GM18873 (cell line): Measurements from ENCODE around the gene MTG2.

ENCODE experiments used
- ATAC-seq: cut with Tn5 transposase; IDR thresholded peaks from one replicate; pipeline ENCODE4 v1.9.1; 2021; ENCODE audit warnings: mild to moderate bottlenecking, moderate library complexity, moderate number of reproducible peaks; ENCODE audit not compliant: unreplicated experiment, low FRiP score

MTG2 gene

DNA sequence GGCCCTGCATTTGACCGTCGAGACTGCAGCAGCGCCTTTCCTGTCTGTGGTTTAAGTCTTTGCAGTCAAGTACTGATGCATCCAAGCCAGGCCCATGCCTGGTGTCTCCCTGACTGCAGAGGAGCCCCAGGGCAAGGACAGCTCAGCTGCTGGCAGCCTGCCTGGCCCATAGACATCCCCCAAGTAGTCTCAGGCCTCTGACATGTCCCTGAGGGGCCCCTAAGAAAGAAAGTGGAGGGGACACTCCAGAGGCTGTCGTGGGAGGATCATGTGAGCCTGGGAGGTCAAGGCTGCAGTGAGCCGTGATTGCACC is 19.2 kb downstream of the MTG2 start:
- ATAC-seq, result no peak

DNA sequence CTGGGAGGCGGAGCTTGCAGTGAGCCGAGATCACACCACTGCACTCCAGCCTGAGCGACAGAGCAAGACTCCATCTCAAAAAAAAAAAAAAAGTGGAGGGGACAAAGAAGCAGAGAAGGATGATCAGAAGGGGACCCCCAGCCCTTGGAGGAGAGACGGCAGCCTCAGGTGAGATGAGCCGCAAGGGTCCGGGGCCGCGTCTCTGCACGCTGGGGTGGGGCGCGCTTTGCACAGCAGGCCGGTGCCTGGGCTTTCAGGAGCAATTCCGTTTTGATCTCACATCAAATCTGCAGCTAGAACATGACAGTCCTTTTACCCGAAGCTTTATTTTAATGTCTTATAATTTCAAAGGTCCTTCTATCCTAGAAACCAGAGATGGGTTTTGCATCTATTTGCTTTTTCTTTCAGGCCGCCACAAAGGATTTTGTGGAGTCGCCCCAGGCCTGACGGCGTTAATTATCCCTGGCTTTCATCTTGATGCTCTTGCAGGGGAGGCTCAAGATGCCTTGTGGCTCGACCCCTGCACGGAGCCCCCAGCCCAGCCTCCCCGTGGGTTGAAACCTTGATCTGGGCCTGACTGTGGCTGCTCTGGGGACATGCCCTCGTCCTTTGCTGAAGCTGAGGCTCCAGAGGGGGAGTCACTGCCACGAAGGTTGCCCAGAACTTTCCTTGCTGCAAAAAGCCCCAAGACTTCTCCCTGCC is 20.0 kb downstream of the MTG2 start:
- no peak for ATAC-seq

DNA sequence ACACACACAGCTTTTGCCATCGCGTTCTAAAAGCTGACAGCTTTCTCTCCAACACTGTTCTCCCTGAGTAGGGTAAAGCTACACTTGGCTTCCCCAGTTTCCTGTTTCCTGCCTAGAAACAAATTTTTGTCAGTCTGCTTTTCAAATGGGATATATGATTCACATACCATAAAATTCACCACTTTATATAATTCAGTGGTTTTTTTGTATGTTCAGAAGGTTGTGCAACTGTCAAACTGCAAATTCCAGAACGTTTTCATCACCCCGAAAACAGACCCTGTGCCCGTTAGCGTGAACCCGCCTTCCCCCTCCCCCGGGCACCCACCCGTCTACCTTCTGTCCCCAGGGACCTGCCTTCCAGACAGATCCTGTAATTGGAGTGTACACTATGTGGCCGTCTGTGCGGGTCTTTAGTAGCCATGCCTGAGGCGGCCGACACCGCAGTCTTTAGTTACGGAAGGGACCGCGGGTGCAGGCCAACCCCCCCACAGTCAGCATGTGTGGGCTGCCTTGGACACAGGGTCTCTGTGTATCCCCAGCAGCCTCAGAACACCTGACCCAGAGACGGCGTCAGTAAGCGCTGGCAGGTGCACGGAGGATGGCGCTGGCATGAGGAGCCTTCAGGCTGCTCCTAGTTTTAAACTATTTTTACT is 20.7 kb downstream of the MTG2 start:
- ATAC-seq, result no peak

DNA sequence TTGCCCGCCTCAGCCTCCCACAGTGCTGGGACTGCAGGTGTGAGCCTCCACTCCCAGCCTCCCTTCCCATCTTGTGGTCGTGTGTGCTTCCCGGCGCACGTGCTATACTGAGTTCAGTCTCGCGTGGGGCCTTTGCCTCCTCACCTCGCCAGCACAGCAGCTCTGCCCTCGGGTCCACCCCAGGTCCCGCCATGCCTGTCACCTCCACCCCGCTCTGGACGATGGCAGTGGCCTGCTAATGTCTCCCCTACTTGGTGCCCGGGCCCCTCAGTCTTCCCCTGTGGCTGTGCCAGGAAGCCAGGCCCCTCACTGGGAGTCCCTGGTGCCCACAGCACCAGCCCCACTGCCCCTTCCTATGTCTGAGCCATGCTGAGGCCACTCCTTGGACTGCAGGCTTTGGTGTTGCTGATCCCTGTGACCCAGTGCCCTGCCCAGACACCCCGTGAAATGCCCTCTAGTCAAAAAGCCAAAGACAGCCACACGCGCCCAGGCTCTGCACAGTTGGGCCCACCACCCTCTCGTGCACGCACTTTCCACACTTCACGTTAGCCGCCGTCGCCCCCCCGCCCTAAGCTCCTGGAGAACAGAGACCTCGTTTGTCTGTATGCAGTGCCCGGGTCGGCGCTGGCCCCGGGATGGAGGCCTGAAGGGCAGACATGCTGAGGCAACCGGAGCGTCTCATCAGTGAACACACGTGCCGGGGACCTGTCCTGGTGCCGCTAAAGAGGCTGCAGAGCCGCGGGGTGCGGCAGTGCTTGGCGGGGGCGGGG is 23.0 kb downstream of the MTG2 start:
- no peak for ATAC-seq

DNA sequence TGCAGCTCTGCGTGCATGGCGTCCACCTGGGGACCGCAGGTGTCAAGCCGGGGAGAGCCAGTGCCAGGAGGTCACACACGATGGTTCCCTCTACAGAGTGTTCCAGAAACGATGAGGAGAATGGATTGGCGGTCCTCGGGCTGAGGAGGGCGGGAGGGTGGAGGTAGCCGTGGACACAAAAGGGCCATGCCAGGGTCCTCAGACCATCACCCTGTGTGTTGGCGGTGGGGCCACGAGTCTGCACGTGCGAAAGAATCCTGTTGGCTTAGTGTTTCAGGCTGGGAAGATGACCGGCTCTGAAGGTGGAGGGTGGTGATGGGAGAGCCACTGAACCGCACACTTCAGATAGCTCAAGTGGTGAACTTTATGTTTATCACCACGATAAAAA is 23.6 kb downstream of the MTG2 start:
- no peak for ATAC-seq

DNA sequence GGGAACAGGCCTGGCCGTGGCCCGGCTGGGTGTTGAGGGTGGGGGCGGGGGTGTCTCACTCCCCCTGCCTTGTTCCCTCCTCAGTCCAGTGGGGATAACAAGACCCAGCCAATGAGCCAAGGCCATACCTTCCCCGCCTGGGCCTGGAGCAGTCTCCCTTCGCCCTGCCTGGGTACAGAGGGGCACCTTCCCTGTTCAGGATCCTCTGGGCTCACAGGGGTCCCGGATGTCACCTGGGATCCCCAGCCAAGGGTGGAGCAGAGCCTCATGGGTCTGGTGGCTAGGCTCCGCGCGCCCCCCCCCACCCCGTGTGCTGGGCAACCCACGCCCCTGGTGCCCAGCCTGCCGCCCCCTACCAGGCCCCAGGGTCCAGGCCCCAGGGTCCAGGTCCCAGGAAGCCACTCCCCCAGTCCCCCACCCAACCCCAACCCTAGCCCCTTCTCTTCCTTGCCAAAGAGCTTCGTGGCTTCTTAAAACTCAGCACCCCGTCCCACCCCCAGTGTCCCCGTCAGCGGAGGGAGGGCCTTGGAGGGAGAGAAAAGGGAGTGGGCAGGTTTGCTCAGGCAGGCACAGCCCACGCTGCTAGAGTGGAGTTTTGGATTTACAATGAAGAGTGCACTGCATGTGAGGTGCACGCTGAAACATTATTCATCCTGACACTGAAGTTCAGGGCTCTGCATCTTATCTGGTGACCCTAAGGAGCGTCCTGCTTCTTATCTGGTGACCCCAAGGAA is 25.4 kb downstream of the MTG2 start:
- no peak for ATAC-seq

DNA sequence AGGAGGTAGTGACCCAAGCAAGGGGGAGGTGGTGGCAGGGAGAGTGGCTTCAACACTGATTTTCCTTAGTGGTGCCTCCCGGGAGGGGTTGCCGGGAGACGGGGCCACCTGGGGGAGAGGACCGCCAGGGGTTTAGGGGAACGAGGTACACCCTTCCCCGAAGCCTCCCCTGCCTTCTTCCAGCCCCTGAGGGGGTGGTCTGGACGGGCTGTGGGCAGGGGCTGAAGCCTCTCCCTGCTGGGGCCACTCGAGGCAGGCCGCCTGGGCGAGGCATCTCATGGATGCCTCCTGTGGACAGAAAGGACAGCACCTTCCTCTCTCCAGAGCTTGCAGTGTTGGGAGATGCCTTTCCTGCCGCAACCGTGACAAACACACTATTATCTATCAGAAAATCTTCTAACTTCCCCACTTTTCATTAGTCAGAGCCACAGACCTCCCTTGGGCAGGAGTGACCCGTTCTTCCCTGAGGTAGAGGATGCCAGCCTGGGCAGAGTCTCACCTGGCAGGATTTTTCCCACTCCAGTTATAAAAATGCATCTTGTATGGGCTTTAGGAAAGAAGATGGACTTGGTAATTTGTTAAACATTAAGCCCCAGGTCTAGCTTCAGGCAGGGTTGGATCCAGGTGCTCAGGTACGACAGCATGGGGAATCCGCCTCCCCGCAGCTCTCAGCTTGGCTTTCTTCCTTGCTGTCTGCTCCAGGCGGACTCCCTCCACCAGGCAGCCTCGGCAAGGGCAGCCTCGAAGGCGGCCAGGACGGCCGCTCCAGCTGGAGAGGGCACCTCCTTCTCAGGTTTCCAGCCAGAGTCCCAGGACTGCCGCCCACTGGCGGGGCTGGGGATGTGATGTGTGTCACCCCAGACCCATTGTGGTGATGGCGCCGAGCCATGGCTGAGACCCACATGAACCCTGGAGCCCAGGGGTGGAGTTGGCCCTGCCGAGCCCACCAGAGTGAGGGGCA is 26.2 kb downstream of the MTG2 start:
- ATAC-seq, result no peak

DNA sequence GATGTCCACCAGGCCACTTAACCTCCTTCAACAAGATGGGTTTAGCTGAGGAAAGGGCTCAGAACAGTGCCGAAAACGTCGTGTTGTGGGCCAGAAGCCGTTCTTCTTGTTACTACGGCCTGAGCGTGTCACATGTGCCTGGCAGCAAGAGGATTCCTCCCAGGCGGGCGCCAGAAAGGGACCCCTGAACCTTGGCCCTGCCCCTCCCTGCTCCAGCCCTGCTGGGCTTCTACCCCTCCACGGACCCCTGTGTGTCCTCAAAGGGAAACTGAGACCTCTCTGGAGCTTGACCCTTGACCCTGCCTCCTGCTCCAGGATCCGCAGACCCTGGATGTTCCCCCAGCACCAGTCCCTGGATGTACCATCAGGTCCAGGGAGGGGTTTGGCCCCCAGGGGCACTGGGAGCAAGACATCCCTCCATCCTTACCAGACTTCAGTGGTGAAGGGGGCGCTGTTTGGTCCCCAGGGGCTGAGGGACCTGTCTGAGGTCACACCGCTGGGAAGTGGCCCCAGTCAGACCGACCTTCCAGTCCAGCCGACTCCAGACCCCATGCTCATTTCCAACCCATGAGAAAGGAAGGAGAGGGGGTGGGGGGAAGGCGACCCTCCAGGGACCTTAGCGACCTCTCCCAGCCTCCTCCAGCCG is 27.1 kb downstream of the MTG2 start:
- no peak for ATAC-seq

DNA sequence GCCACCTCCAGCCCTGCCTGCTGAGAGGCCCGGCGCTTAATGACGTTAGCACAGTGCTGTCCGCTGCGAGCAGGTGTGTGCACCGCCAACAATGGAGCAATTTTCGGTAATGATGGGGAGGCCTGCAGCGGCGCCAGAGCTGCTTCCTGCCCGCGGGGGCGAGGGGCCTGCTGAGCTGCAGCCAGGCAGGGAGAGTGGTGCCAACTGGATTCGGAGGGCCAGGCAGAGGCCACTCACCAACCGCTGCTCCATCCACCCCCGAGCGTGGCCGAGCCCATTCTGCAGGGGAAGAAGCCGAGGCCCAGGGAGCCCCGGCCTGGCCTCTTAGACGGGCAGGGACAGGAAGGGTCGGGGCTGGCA is 27.6 kb downstream of the MTG2 start:
- no peak for ATAC-seq

DNA sequence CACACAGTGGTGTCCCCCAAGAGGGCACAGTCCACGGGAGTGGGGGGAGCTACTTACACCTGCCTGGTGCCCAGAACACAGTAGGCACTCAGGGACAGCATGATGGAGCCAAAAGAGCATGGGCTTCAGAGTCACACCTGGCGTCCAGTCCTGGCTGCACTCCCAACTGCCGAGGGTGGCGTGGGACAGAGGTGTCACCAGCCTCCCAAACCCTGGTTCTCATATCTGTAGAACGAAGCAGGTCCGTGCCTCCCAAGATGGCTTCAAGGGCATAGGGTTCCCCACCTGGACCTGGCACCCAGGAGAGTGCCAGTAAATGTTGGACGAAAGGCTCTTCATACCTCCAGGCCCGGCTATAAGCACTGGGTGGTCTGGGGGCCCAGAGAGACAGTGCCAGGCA is 28.4 kb downstream of the MTG2 start:
- ATAC-seq, result no peak

DNA sequence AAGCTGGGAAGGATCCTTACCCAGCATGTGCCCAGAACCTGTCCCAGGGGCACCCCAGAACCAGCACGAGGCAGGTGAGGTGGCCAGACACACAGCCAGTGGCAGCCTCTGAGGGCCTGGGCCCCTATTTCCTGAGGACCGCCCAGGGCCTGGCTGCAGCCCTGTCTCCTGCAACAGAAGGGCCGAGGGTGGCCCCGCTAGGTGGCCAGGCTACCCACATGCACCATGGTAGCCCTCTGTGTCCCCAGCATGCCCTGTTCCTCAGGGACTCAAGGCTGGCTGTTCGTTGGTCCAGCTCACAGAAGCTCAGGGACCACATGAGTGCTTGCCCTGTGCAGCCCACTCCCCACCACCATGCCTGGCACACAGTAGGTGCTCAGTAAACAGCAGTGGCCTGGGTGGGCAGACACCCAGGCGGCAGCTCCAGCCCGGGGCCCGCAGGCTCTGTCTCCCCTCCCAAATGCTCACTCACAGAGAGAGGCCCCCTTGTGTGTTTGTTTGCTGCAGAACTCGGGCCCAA is 29.0 kb downstream of the MTG2 start:
- no peak for ATAC-seq

DNA sequence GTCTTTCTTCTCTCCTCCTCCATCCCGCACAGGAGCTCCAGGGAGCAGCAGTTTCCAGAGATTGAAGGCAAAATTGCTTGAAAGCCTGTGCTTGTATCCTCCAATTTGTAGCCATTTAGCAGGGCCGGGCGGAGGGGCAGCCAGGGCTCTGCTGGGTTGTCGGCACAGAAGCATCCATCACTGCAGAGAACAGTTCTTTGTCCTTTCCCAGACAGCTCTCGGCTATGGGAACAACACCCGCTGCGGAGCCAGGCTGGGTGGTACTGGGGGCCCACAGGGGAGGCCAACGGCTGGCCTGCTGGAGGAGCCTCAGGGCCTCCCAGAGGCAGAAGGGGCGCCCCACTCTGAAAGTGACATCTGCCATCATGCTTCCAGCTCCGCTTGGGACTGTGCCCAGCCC is 29.5 kb downstream of the MTG2 start:
- no peak for ATAC-seq

DNA sequence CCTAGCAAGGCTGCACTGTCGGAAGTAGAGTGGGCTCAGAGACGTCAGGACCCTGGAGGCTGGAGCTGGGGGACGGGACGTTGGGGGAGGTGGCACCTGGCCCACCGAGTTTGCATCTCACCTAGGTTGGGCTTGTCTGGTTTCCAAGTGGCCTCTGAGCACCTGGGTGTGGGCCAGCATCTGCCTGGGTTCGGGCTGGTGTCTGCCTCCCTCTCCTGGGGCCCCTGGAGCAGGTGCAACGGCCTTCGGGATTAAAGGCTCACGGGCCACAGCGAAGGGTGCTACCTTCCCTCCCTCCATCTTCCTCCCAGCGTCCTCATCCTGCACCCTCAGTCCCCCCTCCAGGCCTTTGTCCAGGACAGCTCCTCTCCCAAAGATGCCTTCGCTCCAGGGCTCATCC is 31.2 kb downstream of the MTG2 start:
- ATAC-seq, result no peak

DNA sequence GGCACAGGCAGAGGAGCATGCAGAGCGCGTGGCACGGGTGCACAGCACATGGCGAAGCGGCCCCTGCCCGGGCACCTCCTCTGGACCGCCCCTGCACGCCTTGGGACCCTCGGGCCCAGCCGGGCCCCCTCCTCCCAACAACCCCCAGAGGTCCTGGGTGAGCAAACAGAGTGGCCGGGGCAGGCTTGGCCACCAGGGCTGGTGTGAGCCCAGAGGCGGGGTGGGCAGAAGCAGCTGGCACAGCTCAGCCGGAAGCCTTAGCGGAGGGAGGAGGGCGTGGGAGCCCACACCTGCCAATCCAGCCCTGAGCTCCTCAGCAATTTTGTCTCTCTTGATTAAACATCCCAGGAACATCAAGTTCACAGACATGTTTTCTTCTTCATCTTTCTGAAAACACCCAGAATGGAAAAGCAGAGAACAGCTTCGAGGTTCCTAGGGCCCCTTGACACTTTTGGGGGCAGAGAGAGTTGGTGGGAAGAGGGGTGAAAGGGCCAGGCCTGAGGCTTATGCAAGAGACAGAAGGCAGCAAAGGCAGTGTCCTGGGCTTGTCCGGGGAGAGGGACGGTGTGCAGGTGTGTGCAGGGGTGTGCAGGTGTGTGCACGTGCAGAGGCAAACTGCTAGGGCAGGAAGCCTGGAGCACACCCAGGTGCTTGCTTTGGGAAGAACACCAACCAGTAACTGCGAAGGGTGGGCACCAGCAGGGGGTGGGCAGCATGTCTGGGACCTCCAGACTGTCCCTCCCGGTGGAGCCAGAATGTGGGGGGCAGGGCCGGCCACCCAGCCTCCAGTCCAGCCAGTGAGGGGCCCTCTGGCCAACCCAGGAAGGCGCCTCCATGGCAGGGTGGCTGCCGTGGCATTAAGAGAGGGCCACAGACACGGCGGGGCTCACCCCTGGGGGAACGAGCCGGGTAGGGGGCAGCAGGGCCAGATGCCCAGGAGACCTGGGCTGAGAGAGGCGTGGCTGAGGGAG is 32.5 kb downstream of the MTG2 start:
- no peak for ATAC-seq

DNA sequence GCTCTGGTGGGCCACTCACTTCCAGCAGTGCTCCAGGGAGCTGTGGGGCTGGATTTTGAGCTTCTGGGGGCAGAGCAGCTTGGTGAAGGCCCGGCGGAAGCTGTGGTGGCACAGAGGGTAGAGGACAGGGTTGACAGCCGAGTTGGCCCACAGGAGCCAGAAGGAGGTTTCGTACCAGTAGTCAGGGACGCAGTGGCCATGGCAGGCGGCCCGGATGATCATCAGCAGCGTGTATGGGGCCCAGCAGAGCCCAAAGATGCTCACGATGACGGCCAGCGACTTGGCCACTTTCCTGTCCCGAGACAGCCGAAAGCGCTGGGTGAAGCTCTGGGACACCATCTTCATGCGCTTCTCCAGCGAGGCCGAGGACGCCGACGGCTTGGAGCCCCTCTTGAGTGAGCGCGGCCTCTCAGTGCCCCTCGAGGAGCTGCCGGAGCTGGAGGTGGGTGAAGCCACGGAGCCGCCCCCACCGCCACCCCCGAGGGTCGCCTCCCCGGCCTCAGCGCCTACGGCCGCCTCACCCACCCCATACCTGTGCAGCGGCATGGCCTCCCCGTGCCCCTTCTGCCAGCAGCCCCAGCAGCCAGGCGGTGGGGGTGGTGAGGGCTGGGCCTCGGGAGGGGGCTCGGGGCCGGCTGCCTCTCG is 33.3 kb downstream of the MTG2 start:
- ATAC-seq, result no peak

DNA sequence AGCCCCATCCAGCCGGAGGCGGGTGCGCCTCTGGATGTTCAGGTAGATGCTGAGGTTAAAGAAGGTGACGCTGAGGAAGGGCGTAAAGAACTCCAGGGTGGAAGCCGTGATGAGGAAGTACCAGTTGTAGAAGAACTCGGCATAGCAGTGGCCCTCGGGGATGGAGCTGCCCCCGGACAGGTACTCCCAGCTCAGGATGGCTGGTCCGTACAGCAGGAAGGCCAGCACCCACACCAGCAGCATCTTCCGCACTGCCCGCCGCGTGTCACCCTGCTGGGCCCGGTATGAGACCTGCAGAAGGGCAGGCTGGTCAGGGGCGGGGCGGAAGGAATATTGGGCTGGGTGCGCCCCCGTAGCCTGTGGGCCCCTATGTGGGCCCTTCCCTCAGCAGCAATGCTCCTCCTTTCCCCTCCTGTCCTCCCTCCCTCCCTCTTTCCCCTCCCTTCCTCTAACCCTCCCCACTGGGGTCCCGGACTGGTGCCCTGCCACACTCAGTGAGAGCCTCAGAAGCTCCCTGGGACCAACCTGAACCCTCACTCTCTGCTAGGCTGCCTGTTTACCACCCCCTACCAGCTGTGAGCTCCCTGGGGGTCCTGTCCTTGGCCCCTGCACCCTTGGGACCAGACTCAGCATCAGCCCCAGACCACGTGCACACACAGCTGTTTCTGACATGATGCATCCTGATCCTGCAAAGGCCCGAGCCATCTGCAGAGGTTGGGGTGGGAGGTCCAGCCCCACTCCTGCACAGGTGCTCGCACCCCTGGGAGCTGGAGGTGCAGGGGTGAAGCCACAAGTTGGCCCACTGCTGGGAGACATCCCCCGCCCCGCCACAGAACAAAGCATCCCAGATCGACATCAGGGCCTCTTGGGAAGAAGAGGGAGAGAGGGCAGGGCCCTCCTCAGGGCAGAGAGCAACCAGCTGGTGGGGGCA is 34.1 kb downstream of the MTG2 start:
- ATAC-seq, result no peak
